ENCODE data around the gene SMAD5.

DNA sequence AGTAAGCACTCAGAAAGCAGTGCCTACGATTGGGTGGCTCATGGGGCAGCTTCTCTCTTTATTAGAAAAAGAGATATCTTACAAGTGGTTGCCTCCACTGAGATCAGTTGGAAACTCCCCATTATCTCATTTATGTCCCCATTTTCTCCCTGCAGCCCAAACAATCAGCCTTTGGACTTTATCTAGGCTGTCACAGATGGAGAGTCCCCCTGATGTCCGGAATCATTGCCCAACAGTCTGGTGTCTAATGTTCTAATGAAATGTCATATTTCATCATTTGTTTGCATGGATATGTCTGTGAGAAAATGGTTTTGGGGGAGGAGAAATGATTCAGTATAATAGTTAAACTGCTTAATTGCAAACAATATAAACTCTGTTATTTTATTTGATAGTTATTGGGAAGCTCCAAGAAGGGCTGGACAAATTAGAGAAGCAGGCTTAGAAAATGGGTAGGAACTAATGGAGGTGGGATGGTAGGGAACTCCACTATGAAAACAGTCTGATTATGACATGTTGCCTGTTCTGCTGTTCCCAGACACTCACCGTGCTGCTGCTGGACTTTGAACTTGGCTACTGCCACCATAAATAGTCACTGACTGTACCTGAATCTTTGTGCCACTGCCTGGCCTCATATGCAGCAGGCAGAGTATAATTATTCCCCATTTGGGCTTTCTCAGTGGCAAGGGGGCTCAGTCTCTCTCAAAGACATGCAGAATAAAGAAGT is 38.3 kb upstream of the SMAD5 start:
- no peak for TF ChIP-seq RFX5 (IDR thresholded peaks at IDR 0.05; ENCODE audit: low read depth, low read length)
- TF ChIP-seq ELF1 (CRISPR knock-in tag; IDR thresholded peaks at IDR 0.05): no peak
- TF ChIP-seq MAFG (CRISPR knock-in tag; IDR thresholded peaks at IDR 0.05): no peak
- no peak for TF ChIP-seq GATA4 (IDR thresholded peaks at IDR 0.05; ENCODE audit: borderline replicate concordance, low read depth)
- TF ChIP-seq, protein P1, sequence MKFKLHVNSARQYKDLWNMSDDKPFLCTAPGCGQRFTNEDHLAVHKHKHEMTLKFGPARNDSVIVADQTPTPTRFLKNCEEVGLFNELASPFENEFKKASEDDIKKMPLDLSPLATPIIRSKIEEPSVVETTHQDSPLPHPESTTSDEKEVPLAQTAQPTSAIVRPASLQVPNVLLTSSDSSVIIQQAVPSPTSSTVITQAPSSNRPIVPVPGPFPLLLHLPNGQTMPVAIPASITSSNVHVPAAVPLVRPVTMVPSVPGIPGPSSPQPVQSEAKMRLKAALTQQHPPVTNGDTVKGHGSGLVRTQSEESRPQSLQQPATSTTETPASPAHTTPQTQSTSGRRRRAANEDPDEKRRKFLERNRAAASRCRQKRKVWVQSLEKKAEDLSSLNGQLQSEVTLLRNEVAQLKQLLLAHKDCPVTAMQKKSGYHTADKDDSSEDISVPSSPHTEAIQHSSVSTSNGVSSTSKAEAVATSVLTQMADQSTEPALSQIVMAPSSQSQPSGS (CRISPR knock-in tag; IDR thresholded peaks at IDR 0.05): no peak
- TF ChIP-seq SMARCC2 (IDR thresholded peaks at IDR 0.05): no peak
- TF ChIP-seq, protein P2, sequence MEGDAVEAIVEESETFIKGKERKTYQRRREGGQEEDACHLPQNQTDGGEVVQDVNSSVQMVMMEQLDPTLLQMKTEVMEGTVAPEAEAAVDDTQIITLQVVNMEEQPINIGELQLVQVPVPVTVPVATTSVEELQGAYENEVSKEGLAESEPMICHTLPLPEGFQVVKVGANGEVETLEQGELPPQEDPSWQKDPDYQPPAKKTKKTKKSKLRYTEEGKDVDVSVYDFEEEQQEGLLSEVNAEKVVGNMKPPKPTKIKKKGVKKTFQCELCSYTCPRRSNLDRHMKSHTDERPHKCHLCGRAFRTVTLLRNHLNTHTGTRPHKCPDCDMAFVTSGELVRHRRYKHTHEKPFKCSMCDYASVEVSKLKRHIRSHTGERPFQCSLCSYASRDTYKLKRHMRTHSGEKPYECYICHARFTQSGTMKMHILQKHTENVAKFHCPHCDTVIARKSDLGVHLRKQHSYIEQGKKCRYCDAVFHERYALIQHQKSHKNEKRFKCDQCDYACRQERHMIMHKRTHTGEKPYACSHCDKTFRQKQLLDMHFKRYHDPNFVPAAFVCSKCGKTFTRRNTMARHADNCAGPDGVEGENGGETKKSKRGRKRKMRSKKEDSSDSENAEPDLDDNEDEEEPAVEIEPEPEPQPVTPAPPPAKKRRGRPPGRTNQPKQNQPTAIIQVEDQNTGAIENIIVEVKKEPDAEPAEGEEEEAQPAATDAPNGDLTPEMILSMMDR (CRISPR knock-in tag; IDR thresholded peaks at IDR 0.05): no peak
- TF ChIP-seq, protein P3, sequence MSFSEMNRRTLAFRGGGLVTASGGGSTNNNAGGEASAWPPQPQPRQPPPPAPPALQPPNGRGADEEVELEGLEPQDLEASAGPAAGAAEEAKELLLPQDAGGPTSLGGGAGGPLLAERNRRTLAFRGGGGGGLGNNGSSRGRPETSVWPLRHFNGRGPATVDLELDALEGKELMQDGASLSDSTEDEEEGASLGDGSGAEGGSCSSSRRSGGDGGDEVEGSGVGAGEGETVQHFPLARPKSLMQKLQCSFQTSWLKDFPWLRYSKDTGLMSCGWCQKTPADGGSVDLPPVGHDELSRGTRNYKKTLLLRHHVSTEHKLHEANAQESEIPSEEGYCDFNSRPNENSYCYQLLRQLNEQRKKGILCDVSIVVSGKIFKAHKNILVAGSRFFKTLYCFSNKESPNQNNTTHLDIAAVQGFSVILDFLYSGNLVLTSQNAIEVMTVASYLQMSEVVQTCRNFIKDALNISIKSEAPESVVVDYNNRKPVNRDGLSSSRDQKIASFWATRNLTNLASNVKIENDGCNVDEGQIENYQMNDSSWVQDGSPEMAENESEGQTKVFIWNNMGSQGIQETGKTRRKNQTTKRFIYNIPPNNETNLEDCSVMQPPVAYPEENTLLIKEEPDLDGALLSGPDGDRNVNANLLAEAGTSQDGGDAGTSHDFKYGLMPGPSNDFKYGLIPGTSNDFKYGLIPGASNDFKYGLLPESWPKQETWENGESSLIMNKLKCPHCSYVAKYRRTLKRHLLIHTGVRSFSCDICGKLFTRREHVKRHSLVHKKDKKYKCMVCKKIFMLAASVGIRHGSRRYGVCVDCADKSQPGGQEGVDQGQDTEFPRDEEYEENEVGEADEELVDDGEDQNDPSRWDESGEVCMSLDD (CRISPR knock-in tag; IDR thresholded peaks at IDR 0.05; ENCODE audit: borderline replicate concordance): no peak
- 0 out of 2 replicates have a peak, but pooled peaks have one; percentile 26 for TF ChIP-seq POGZ (CRISPR knock-in tag; IDR thresholded peaks at IDR 0.05)

Measured in HepG2 (cell line).